Tibial artery (tissue), 4 donors: ENCODE data around the gene MANEA.
A peak's percentile ranks its signal among the peaks of the same experiment; 100 is the strongest.

ENCODE experiments used
- DNase-seq, 2 donors: peaks; one replicate each; pipeline ENCODE4 v3.0.0-alpha.2; 2019
- H3K27ac ChIP-seq, 2 donors: fragments of 200-600 bp; sonication (generic) in 1 of 2; 1 replicate in 1 of 2; 2 replicates in 1 of 2; pipeline ENCODE4 v1.5.1; 2018 to 2019; ENCODE audit warnings: mild to moderate bottlenecking in 1 of 2
- H3K27me3 ChIP-seq, 2 donors: fragments of 200-600 bp; sonication (generic) in 1 of 2; one replicate each; pipeline versions ENCODE4 v1.5.1 to v1.6.0; 2016 to 2019
- H3K36me3 ChIP-seq, 3 donors: fragments of 200-600 bp; sonication (generic) in 2 of 3; one replicate each; pipeline ENCODE4 v1.5.1; 2016 to 2019; ENCODE audit warnings: mild to moderate bottlenecking in 2 of 3
- H3K4me1 ChIP-seq, 4 donors: fragments of 200-600 bp; sonication (generic) in 2 of 4; 1 replicate in 3 of 4; 2 replicates in 1 of 4; pipeline ENCODE4 v1.5.1; 2016 to 2019
- H3K4me3 ChIP-seq, 2 donors: fragments of 200-600 bp; sonication (generic) in 1 of 2; 1 replicate in 1 of 2; 2 replicates in 1 of 2; pipeline ENCODE4 v1.5.1; 2018 to 2019; ENCODE audit warnings: mild to moderate bottlenecking in 2 of 2
- H3K9me3 ChIP-seq, 3 donors: fragments of 200-600 bp; sonication (generic) in 1 of 3; one replicate each; pipeline ENCODE4 v1.5.1; 2016 to 2019
- intact Hi-C: fragments of 100-400 bp; cut with DNase I; formaldehyde crosslinking; loops from one replicate; pipeline ENCODE4 v1.15.0; 2023; ENCODE audit warnings: low total_unique reads
- TF ChIP-seq, protein P1 (sequence below), 2 experiments: fragments of 200-600 bp in 1 of 2; fragments of 450-650 bp in 1 of 2; IDR thresholded peaks; one replicate each; pipeline ENCODE4 v1.5.1; 2017 to 2019; ENCODE audit warnings: antibody characterized with exemption in 2 of 2, mild to moderate bottlenecking in 1 of 2, moderate library complexity in 1 of 2

Gene MANEA, protein sequence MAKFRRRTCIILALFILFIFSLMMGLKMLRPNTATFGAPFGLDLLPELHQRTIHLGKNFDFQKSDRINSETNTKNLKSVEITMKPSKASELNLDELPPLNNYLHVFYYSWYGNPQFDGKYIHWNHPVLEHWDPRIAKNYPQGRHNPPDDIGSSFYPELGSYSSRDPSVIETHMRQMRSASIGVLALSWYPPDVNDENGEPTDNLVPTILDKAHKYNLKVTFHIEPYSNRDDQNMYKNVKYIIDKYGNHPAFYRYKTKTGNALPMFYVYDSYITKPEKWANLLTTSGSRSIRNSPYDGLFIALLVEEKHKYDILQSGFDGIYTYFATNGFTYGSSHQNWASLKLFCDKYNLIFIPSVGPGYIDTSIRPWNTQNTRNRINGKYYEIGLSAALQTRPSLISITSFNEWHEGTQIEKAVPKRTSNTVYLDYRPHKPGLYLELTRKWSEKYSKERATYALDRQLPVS

DNA sequence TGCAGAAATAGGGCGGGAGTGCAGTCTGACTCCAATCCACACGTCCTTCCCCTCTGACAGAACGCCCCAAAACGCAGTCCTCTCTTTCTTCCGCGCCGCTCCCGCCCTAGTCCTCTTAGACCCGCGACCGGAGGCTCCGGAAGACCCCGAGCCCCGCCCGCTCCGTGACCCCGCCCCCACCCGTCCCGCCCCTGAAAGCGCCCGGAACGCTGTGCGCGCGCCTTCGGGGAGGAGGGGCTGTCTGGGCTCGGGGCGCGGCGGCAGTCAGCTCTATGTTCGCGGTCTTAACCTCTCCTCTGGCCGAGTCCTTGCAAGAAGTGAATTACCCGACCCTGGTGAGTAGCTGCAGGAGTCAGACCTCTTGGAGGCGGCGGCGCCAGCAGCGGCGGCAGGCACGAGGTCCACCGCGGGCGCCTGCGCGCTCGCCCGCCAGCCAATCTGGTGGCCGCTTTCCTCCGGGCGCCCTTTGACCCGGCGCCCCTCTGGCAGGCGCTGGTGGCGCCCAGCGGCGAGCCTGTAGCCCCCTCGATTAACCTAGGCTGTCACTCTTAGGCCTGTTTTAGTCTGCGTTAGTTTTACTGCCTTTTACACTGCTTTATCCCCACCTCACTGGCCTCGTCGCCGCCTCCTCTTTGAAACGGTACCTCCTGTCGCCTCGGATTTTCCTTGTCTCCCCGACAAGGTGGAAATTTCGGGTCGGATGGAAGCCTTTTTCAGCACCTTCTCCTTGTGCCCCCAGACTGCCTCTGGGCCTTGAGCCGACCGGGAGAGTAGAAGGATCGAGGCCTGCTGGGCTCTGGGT is at the start of gene MANEA:
Gene MANEA, plus strand, starts transcription at position 232 of the 802 bp plus-strand sequence. CDS start 8,905 bp downstream, outside the sequence.
- Histone ChIP-seq H3K27ac (peak within 1 kb of the TSS; percentile 93 to 96), H3K27me3 (no peaks in the 10 kb centered on the region), H3K4me1 (peaks cover 0 to 39% (median 5%) of the 10 kb centered on the region in 4 donors), H3K4me3 (peak within 1 kb of the TSS; percentile 67 to 79), H3K9me3 (no peaks in the 10 kb centered on the region), H3K36me3 (no peaks in the 10 kb centered on the region)
- TF ChIP-seq, protein P1, sequence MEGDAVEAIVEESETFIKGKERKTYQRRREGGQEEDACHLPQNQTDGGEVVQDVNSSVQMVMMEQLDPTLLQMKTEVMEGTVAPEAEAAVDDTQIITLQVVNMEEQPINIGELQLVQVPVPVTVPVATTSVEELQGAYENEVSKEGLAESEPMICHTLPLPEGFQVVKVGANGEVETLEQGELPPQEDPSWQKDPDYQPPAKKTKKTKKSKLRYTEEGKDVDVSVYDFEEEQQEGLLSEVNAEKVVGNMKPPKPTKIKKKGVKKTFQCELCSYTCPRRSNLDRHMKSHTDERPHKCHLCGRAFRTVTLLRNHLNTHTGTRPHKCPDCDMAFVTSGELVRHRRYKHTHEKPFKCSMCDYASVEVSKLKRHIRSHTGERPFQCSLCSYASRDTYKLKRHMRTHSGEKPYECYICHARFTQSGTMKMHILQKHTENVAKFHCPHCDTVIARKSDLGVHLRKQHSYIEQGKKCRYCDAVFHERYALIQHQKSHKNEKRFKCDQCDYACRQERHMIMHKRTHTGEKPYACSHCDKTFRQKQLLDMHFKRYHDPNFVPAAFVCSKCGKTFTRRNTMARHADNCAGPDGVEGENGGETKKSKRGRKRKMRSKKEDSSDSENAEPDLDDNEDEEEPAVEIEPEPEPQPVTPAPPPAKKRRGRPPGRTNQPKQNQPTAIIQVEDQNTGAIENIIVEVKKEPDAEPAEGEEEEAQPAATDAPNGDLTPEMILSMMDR (IDR thresholded peaks at IDR 0.05): no peak
- intact Hi-C loops: no loop called here
- DNase-seq: peak; percentile 84 to 91

DNA sequence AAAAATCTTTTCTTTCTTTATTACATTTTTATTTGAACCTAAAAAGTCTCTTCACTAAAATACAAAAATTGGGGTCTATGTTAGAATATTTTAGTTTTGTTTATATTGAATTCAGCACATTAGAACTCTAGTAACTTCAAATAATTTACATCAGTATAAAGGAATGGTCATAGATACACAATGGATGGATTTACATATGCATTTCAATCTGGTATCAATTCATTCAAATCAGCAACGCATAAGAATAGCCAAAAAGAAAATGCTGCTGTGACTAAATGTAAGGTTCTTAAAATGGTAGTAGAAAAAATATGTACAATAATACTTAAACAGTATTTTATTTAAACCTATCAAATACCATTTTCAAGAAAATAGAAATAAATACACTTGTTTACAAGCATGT is 47.6 kb upstream of the MANEA start:
- no peaks in the 10 kb centered on the region for H3K36me3 ChIP-seq
- H3K4me1 ChIP-seq: peaks cover 0 to 5% (median 0%) of the 10 kb centered on the region in 4 donors
- H3K9me3 ChIP-seq: no peaks in the 10 kb centered on the region
- TF ChIP-seq, protein P1 (IDR thresholded peaks at IDR 0.05): no peak
- no peak for DNase-seq
- intact Hi-C loops: no loop called here
- H3K27ac ChIP-seq: no peak overlapping the region
- no peak overlapping the region for H3K4me3 ChIP-seq
- no peaks in the 10 kb centered on the region for H3K27me3 ChIP-seq

DNA sequence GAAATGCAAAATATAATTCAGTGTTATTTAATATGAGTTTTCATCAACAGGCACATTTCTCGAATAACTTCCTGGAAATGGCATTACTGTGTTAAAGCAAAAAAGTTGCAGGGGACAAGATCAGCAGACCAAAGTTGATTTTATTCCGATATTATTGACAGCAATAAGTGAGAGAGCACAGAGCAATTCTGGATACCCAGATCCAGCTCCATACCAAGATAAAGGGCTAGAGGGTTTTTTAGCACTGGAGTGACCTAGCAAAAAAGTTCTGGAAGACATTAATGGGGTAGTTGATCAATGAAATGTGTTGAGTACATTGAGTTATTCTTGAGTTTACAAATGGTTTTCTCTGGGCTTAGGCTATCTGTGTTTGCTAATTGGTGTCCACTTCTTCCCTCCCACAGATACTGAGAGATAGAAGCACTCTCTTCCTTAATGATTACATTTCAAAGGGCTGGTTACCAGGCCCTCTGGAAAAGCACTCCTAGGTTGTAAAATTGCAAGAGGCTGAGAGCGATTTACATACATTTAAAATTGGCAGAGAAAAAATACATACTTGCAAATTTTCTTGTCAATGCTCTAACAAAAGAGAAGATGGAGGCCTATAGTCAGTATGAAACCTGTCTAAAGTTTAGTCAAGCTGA is 47.0 kb upstream of the MANEA start:
- no peak overlapping the region for H3K4me3 ChIP-seq
- H3K27ac ChIP-seq: no peak overlapping the region
- intact Hi-C loops: no loop called here
- no peaks in the 10 kb centered on the region for H3K9me3 ChIP-seq
- H3K4me1 ChIP-seq: peaks cover 0 to 5% (median 0%) of the 10 kb centered on the region in 4 donors
- no peaks in the 10 kb centered on the region for H3K36me3 ChIP-seq
- DNase-seq: no peak
- TF ChIP-seq, protein P1 (IDR thresholded peaks at IDR 0.05): no peak
- no peaks in the 10 kb centered on the region for H3K27me3 ChIP-seq

DNA sequence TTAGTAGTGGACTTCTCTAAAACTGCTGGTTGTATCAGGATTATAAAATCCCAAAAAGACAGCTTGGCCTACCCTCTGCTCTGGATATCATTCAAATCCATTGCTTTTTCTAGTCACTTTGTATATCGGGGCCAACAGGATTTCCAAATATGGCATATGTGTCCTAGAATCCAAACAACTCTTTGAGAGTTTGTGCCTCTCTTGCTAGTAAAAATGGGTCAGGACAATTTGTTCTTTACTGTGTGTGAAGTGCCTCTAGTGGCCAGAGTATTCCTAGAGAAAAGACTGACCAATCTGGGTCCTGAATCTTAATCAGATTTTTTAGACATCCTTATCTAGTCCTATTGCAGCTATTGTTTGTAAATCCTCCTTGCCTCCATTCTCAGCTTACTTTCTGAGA is 33.5 kb upstream of the MANEA start:
- TF ChIP-seq, protein P1 (IDR thresholded peaks at IDR 0.05): no peak
- Histone ChIP-seq H3K4me3 (no peak overlapping the region), H3K4me1 (peaks cover 0 to 24% (median 7%) of the 10 kb centered on the region in 4 donors), H3K36me3 (no peaks in the 10 kb centered on the region), H3K27ac (no peak overlapping the region), H3K9me3 (no peaks in the 10 kb centered on the region), H3K27me3 (no peaks in the 10 kb centered on the region)
- DNase-seq: no peak
- intact Hi-C loops: no loop called here

DNA sequence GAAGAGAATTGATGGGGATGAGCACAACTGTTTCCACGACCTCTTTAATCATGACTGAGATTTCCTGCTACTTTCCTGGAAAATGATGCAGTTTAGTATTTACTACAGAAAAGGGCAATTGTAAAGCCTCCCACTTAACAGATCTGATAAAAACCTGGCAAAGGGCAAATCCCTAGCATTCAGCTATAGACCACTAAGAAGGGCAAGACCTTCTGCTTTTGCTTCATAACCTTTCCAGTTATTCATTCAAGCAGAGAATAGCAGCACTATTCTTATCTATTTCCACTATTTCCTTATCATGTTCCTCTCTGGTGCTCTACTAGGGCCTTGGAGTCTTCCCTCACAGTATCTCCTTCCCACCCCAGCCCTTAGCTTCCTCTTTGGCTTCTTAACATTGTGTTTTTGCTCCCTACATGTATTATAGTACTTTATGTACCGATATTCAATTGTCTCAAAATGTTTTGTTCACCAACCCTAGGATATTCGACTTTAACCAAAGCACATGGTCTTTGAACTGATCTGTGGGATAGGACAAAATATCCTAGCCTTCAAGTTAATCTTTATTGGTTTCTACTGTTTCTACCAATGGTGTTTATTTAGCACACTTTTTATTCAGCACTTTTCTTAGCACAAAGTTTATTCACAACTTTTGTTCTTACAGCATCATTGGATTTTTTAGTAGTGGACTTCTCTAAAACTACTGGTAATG is 32.7 kb upstream of the MANEA start:
- TF ChIP-seq, protein P1 (IDR thresholded peaks at IDR 0.05): no peak
- DNase-seq: no peak
- Histone ChIP-seq H3K36me3 (no peaks in the 10 kb centered on the region), H3K9me3 (no peaks in the 10 kb centered on the region), H3K27me3 (no peaks in the 10 kb centered on the region), H3K27ac (peak overlapping the region; percentile 51), H3K4me1 (peaks cover 0 to 24% (median 7%) of the 10 kb centered on the region in 4 donors), H3K4me3 (no peak overlapping the region)
- intact Hi-C loops: no loop called here
